ENCODE measurements around the gene ATP6V1C2.
"Not testable (repeated sequence)": the region's sequence is repeated elsewhere in the genome, so short reads cannot be mapped to it uniquely, and the experiment has no call there.

ATP6V1C2 gene

DNA sequence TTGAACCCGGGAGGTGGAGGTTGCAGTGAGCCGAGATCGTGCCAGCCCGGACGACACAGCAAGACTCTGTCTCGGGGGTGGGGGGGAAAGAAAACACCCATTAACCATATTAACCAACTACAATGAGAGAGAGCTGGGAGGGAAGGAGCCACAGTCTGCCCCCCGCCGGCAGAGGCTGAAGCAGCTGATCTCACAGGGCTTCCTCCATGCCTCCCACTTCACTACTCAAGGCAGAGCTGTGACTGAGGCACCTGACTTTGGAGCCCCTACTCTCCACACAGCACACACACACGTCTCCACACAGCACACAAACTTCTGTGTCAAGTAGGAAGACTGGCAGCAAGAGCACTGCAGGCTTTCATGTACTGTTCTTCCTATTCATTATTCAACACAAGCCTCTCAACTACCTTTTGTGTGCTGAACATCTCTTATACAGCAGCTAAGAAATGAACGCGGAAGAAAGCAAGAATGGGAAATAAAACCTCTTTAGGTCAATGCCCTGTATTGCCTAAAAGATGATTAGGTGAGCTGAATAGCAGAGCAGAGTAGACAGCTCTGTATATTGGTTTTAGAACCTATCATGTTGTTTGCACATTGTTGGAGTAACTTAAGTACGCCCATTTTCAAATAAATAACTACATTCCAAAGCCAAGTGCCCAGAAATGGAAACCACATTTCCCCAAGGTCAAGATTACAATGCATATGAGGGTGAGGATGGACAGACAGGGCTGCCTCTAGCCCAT, 65.0 kb downstream of the ATP6V1C2 start:
- no peak for DNase-seq (ENCODE audit: low spot score)

DNA sequence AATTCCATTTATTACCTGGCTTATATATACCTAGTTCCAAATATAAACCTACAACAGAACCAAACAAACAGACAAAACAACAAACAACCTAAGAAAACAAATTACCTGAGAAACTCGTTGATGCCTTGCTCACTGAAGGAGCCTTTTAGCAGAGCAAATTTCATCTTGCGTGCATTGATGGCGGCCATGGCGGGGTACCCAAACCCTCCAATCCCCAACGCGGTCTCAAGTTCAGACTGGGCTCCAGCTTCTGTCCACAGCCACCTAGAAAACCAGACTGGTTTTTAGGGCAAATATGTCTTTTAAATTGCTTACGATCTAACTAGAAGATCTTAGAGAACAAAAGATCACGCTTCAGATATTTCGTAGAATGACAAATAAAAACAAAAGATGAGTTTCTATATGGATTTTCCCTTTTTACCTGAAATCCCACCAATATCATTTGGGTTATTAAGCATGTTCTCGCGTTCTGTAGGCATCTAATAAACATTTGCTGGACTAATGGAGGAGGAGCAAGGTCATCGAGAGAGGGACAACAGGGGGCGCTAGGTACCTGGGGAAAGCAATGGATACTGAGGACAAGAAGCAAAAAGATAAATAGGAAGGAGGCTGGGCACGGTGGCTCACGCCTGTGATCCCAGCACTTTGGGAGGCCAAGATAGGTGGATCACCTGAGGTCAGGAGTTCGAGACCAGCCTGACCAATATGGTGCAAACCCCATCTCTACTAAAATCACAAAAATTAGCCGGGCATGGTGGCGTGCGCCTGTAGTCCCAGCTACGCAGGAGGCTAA, 65.9 kb downstream of the ATP6V1C2 start:
- no peak for DNase-seq (ENCODE audit: low spot score)

DNA sequence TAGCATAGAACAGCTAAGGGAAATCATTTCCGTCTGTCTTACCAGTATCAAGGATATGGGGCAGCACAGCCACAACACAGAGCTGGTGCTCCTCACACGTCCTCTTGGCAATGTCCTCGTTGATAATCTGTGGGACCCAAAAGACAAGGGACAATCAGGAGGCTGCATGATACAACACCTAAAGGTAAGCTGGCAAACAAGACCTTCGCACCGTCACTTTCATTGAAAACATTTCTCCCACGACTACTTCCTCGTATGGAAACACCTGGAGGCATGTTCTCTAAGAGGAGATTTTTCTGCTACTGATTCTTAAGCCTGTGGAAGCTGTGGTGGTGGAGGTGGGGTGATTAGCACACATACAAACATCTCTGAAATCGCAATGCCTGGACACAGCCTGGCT, 67.4 kb downstream of the ATP6V1C2 start:
- no peak for DNase-seq (ENCODE audit: low spot score)

DNA sequence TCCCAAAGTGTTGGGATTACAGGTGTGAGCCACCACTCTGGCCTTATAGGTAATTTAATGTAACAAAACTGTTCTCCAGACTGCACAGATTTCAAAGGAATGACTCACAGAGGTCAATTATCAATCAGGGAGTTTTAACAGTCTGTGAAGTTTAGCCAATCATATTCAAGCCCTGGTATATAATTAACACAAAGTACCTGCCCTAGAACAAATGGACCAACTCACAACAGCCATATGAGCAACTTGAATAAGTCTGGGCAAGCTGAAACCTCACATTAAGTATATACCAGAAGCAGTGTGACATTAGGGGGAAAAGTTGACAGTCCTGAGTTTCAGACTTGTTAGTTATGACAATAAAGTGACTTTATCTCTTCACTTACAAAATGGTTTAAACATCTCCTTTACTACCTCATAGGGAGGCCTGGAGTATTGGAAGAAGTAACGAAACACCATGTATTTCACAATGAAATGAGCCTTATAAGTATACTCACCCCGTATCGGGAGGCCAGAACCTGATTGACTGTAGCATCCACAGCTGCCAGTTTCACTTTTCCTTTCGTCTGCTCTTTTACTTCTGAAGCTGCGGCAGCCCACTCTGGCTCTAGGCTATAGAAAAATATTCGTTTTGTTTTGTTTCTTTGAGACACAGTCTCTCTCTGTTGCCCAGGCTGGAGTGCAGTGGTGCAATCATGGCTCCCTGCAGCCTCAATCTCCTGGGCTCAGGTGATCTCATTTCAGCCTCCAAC, 69.0 kb downstream of the ATP6V1C2 start:
- no peak for DNase-seq (ENCODE audit: low spot score)

DNA sequence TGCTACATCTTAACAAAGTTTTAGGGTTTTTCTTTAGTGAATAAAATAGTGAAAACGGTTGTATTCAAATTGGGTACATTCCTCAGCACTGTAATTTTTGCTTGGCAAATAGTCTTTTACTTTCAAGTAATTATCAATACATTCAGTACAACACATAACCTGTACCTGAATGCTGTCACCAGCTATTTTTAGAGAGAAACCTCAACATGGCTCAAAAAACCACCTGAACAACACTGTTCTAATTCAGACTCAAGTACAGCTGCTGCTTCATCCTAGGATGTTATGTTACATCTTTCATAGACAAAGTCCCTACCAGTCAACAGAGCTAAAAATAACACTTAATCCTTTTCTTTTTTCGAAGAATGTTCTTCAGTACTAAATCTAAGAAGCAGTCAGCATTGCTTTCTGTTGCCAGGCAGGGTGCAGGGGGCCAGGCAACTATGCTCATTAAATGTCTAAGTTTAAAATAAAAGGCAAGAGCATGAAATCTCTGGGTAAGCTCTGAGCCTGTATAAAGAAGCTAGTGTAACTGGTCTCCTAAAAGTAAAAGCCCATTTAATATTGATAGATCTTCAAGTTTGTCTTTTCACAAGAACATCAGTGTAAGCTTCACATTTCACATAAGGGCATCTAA, 70.7 kb downstream of the ATP6V1C2 start:
- DNase-seq (ENCODE audit: low spot score) = no peak

DNA sequence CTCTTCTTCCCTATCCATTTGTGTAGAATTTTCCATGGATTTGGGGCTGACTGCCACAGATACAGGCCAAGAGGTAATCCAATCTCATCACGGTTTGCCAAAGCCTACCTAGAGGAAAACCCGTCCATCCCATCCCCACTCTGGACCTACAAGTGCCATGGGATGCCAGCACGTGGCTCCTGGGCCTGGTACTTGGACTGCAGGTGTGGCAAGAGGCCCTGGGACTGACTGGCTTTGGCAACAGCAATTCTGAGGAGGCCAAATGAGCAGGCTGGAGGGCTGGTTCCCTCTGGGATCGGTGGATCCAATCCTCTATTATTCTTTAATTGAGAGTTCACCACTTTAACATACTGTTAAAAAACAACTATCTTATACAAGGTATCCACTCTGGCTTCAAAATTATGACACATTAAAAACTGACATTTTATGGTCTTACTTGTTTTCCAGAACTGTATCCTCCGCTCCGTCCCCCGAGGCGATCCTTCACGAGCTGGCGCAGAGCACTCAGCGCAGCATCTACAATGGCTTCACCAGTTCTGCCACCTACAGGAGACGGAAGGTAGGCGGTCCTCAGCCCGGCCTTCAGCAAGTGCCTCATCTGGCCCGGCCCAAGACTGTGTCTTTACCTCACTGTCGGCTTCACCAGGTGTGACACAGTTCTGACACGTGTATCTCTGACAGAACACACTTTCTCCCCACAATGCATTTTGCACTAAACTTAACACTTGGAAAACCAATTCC, 71.4 kb downstream of the ATP6V1C2 start:
- DNase-seq (ENCODE audit: low spot score) = no peak

DNA sequence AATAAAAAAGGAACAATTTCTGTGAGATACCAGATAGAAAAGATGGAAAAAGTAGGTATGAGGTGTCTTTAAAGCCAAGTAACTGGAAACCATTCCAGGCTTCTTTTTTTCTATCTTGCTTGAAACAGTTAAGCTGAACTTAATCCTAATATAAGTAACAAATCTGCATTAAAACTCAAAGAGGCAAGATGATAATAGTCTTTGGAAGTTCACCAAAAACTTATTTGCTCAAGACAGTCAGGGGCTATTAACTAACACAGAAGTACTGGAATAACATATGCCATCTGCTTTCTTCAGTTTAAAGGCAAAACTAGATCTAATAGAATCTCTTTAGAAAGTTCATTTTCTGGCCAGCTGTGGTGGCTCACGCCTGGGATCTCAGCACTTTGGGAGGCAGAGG, 72.4 kb downstream of the ATP6V1C2 start:
- no peak for DNase-seq (ENCODE audit: low spot score)

DNA sequence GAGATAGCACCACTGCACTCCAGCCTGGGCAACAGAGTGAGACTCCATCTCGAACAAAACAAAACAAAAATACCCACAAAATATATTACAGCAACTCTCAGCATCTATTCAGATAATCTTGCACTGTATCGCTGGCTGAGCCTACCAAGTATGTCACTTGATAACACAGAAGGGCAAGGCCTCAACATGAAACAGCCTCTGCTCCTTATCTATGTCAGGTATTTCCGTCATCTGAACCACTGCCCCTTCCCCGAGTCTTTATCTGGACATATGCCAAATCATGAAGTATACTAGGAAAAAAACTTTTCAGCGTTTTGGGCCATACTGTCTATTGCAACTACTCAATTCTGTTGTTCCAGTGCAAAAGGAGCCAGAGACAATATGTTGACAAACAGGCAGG, 73.4 kb downstream of the ATP6V1C2 start:
- no peak for DNase-seq (ENCODE audit: low spot score)

DNA sequence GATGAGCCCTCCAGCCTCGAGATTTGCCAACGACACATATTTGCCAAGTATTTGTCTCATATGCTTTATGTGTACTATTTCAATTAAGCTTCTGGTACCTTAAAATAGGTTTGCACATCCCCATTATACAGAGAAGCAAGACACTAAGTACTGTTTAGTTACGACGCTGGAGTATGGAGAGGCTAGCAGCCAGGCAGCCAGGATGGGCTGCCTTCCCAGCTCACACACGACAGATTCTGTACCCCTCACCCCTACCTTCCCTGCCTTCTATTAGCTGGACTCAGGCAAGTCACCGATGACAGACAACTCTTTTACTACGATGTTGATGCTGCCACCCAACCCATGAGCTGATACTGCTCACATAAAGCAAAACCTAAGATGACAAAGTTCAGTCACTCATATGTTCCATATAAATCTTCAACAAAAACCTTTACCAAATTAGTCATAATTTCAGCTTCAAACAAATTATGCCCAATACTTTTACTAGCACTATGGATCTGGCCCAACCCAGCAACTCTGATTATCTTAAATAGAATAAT, 74.1 kb downstream of the ATP6V1C2 start:
- DNase-seq (ENCODE audit: low spot score) = no peak

DNA sequence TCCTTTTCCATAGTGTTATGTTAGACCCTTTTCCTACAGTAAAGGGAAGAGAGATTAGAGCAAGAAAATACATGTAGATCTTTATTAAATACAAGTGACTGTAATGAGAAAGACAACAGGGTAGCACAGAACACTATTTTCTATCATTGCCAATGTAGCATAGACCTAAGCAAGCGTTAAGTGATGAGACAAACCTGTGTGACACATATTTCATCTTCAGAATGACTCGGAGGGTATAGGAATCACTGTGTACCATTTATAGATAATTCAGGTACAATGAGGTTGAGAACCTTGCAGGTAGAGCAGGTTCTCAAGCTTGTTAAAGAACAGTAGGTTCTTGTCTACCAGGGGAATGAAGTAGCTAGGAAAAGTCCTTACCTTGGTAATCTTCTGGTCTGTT, 75.3 kb downstream of the ATP6V1C2 start:
- DNase-seq (ENCODE audit: low spot score) = no peak

DNA sequence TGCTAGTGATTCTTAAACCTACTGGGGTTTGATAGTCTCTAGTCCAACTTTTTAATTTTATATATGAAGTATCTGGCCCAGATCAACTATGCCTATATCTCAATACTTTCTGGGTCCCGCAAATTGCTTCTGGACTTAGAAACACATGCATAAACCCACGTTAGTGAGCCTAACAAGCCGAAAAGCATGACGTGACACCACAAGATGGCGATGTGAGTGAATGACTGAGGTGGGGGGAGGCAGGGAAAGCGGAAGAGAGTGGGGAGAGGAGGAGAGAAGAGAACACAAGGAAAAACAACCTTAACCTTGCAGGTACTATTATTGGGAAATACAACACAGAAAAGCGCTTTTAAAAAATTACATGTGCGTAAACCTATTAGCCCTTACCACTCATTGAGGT, 77.4 kb downstream of the ATP6V1C2 start:
- no peak for DNase-seq (ENCODE audit: low spot score)

DNA sequence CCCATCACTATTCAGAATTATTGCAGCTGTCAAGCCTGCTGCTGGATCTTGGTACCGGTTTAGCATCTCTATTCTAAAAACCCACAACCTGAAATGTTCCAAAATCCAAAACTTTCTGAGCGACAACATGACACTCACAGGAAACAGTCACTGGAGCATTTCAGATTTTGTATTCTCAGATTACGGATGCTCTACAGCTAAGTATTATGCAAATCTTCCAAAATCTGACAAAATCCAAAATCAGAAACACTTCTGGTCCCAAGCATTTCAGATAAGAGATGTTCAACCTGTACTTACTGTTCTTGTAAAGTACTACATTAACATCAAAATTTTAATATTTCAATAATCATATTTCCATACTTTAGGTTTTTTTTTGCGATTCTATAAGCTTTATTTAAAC, 78.7 kb downstream of the ATP6V1C2 start:
- no peak for DNase-seq (ENCODE audit: low spot score)

DNA sequence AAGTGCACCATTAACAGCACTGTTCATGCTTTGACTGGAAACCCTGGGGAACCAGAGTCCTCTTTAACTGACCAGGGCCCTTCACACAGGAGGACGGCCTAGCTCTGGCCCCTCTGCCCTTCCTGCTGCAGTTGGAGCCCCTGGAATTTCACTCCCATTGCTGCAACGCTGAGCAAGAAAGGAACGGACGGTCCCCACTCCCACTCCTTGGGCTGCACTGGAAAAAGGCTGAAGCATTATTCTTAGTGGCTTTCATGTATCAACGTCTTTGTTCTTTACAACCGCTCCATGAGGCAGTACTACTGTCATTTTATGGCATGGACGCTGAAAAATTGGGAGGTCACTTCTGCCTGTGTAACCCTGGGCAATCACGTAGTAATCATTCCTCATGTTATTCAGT, 81.2 kb downstream of the ATP6V1C2 start:
- DNase-seq (ENCODE audit: low spot score) = no peak

DNA sequence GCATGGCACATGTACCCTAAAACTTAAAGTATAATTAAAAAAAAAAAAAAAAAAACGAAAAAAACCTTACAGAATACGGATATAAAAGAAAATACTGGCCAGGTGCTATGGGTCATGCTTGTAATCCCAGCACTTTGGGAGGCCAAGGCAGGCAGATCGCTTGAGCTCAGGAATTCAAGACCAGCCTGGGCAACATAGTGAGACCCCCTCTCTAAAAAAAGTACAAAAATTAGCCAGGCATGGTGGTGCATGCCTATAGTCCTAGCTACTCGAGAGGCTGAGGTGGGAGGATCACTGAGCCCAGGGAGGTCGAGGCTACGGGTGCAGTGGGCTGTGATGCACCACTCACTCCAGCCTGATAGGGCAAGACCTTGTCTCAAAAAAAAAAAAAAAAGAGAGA, 84.6 kb downstream of the ATP6V1C2 start:
- not testable (repeated sequence) for DNase-seq (ENCODE audit: low spot score)

DNA sequence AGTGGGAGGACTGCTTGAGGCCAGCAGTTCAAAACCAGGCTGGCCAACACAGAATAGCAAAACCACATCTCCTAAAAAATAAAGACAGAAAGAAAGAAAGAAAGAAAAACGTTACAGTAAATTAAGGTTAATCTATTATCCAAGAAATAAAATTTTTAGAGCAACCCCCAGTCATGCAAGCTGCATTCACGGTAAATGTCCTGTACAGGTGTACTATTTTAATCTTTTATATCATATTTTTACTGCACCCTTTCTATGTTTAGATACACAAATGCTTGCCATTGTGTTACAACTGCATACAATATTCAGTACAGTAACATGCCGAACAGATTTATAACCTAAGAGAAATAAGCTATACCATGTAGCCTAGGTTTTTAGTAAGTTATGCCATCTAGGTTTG, 85.1 kb downstream of the ATP6V1C2 start:
- no peak for DNase-seq (ENCODE audit: low spot score)

DNA sequence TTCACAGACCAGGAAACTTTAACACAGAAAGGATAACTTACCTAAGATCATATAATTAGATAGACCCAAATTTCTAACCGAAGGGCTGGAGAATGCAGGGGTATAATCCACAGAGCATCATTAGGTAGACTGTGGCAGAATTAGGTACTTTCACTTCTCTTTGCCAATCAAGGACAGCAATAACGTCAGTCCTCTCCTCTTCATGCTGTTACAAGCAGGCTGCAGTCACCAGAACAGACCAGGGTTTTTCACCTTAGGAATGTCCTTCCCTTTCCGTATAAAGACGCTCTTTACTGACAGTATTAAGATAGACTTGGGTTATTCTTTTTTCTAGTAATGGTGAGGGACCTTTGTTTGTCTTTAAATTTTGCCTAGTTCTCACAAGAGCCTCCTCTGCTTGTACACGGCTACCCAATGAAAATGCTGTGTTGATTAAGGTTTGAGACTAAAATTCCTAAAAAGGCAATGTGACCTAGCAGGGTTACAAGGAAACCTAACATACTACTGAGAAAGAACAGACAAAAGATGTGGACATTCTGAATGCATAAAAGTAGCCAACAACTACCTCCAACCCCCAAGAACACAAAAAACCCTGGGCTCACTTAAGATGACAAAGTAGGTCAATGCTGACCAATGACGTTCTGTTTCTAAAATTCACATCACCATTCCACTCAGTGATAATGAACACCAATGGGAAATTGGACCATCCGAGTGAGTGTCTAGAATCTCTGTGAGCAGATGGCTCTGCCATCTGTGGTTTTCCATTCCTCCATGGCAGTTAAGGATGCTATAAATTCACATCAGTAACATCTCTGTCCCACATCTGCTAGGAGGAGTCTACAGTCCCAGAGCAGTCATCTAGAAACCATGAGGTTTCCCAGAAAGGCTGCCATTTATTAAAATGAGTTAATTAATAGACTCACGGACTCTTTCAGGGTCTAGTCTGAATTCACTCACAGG, 89.1 kb downstream of the ATP6V1C2 start:
- DNase-seq (ENCODE audit: low spot score) = no peak

DNA sequence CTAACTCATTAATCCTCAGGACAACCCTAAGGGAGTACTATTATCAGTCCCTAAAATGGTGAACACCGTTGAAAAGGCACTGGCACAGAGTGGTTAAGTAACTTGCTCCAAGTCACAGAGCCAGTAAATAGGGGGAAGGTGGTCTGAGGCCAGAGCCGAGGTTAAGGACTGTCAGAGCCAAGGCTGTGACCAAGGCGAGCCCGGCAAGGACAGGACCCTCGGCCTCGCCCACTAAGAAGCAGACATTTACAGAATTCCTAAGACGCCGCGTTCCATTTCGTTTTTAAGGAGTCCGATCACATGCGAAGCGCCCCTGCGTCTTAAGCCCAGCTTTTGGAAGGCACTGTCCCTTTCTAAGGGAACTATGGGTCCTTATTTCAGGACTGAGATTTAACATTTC, 90.1 kb downstream of the ATP6V1C2 start:
- no peak for DNase-seq (ENCODE audit: low spot score)

DNA sequence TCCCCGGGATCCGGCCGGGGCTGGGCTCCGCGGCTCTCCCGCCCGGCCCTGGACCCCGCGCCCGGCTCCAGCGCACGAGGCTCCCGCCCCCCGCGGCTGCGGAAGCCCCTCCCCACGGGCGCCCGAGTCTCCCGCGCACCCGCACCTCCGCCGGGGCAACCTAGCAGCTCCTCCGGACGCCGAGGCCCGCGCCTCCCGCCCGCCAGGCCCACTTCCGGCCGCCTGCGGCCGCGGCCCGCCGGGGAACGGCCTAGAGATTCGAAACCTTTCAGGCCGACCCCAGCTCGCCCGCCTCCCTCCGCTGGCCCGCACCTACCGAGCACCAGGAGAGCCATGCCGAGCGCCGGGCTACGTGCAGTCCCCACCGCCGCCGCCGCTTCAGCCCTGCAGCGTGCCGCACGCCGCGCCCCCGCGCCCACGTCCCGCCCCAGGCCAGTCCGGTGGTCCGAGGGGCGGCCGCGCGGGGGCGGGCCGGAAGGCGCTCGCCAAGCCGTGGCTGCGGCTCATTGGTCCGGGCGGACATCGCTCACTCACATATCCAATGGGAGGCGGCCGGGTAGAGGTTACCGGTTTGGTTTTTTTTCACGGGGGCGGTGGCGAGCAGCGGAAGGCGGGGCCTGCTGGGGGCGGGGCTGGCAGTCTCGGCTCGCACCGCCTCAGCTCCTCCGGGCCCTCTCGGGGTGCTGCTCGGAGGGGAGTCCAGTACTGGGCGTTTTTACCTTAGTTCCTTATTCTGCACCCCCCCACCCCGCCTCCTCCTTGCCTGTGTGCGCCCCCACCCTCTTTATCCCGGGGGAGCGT, 91.1 kb downstream of the ATP6V1C2 start, which contains the start of gene PDIA6:
Gene PDIA6 (minus strand): TSS at position 424 of the 801 bp plus-strand sequence. CDS start 89 bp downstream, at position 335.
- DNase-seq (ENCODE audit: low spot score) = peak; percentile 99

Data from left forelimb (tissue), 1 donor.